ENCODE measurements around the gene TMC3.

The TMC3 gene

GRCh38 chr15:81281766-81282605 lies 92.0 kb downstream of the TMC3 start:
- no peak for TF ChIP-seq CTCF (IDR thresholded peaks at IDR 0.05; ENCODE audit: low read depth, low read length, missing control alignments)
- DNase-seq (ENCODE audit: extremely low read depth, low read depth), result no peak
- H3K4me3 ChIP-seq (replicated peaks; ENCODE audit: low read depth, low read length), result no peak overlapping the region

GRCh38 chr15:81281456-81281735 lies 92.6 kb downstream of the TMC3 start:
- TF ChIP-seq CTCF (IDR thresholded peaks at IDR 0.05; ENCODE audit: low read depth, low read length, missing control alignments), result no peak
- no peak overlapping the region for H3K4me3 ChIP-seq (replicated peaks; ENCODE audit: low read depth, low read length)
- DNase-seq (ENCODE audit: extremely low read depth, low read depth), result no peak
